Bronchial epithelial cell (primary cell): ENCODE measurements around the gene FOXN3. TPM values are rescaled to one million over a fixed set of nuclear protein-coding genes. Genes with fewer than 3 reads are reported as not detected.

Experiments used
- DNase-seq: peaks from one replicate; pipeline ENCODE4 v3.0.0-alpha.2; 2010; ENCODE audit warnings: low read depth
- FAIRE-seq: peaks from 2 replicates; lab custom pipeline; 2011; peaks lifted over from hg19 to GRCh38; lab: Jason Lieb, UNC
- H3K27me3 ChIP-seq: 2 replicates; pipeline ENCODE4 v1.5.1; 2011; ENCODE audit warnings: low read length; ENCODE audit not compliant: control insufficient read depth, insufficient read depth
- H3K36me3 ChIP-seq: 2 replicates; pipeline ENCODE4 v1.5.1; 2011; ENCODE audit warnings: low read length; ENCODE audit not compliant: control insufficient read depth, insufficient read depth
- H3K4me3 ChIP-seq: 2 replicates; pipeline ENCODE4 v1.5.1; 2011; ENCODE audit warnings: mild to moderate bottlenecking, low read depth, low read length, control low read depth
- CTCF ChIP-seq: IDR thresholded peaks from 2 replicates; pipeline ENCODE4 v1.5.1; 2011; ENCODE audit warnings: mild to moderate bottlenecking, moderate library complexity, low read length, control low read depth, inconsistent platforms; ENCODE audit not compliant: insufficient read depth, severe bottlenecking
- total RNA-seq: library from RNA; depleted of rRNA; stranded (reverse); fragments of >200 nt; gene quantifications from 2 replicates; pipeline ENCODE4 v1.2.1, GENCODE V29; 2014

Gene FOXN3
- total RNA-seq, 1 donor from 2014 or later, result 5.8 TPM

DNA sequence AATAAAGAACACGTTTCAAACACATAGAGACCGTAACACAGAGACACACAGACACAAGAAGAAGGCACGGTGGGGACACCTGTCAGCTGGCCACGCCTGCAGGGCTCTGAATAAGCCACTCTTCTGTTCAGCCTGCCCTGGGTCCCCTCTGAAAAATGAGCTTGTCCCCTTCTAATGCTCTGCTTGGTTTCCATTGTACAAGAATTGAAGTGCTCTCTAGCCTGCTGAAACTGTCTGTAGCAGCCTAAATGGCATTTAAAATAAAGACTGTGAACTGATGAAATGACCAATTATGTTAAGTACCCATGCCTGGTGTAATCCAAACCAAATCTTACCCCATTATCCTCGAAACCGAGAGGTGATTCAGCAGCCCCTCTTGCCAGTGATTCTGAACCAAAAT, 139.8 kb downstream of the FOXN3 start:
- Histone ChIP-seq H3K27me3 (no peaks in the 10 kb centered on the region), H3K36me3 (peaks cover 3% of the 10 kb centered on the region), H3K4me3 (no peak overlapping the region)
- FAIRE-seq, result no peak
- no peak for TF ChIP-seq CTCF
- DNase-seq, result no peak

GRCh38 chr14:89276424-89276975, 140.5 kb downstream of the FOXN3 start:
- H3K27me3 ChIP-seq, result no peaks in the 10 kb centered on the region
- FAIRE-seq (no peak), DNase-seq (no peak)
- TF ChIP-seq CTCF, result no peak
- peaks cover 3% of the 10 kb centered on the region for H3K36me3 ChIP-seq
- H3K4me3 ChIP-seq, result no peak overlapping the region

DNA sequence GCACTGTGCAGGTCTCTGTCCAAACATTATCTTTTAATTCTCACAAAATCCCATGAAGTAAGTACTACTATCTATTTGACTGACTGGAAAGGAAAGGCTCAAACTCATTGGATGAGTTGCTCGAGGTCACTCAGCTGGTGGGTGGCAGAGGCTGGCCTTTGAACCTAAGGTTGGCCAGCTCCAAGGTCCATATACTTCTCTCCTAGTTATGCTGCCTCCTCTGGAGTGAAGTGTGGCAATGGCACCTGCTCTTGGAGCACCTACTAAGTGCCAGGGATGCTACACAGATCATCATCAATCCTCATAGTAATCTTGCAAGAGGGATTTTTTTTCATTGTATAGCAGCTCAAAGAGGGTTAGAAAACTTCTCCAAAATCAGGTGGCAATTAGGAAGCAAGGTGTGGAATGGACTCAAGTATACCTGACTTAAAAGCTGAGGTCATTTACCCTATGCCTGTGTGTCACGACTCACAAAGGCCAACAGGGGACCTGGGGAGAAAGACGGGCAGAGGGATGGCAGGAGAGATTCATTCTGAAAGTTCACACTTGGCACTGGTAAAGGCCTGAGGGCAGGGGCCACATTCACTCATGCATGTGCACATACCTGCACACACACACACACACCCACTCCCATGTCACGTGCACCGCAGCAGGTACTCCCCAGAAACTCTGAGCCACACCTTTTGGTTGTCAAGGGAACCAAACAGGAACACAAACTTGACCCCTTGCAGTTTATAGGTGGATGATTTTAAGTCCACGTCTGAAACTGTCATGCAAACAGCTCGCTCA, 146.4 kb downstream of the FOXN3 start:
- FAIRE-seq (no peak), DNase-seq (peak; percentile 63)
- no peaks in the 10 kb centered on the region for H3K27me3 ChIP-seq
- H3K36me3 ChIP-seq, result peaks cover 1% of the 10 kb centered on the region
- TF ChIP-seq CTCF, result no peak
- no peak overlapping the region for H3K4me3 ChIP-seq

DNA sequence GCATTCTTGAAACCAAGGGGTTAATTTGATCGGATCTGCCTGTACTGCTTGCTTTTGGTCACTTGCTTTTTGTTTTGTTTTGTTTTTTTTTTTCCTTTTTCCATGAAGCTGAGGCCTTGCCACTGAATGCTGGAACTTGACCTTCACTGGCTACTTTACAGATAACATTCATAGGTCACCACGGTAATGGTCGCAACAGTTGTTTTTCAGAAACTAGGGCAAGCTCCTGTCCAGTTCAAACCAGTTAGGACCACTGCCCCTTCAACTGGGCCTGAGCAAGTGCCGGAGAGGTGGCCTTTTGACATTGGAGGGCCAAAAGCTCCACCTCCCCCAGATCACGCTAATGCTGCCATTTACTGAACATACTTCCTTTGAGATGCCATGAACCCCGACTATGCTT, 147.6 kb downstream of the FOXN3 start:
- DNase-seq, result no peak
- no peak for TF ChIP-seq CTCF
- Histone ChIP-seq H3K36me3 (peaks cover 1% of the 10 kb centered on the region), H3K27me3 (no peaks in the 10 kb centered on the region), H3K4me3 (no peak overlapping the region)
- no peak for FAIRE-seq

- no peak for TF ChIP-seq CTCF
- DNase-seq (no peak), FAIRE-seq (no peak)
Measured at GRCh38 chr14:89268514-89268913, 148.5 kb downstream of the FOXN3 start.

More at GRCh38 chr14:89268514-89268913, 148.5 kb downstream of the FOXN3 start:
- H3K27me3 ChIP-seq, result no peaks in the 10 kb centered on the region
- H3K36me3 ChIP-seq, result peaks cover 1% of the 10 kb centered on the region
- no peak overlapping the region for H3K4me3 ChIP-seq
